ENCODE measurements around the gene FKBP10. TPM values are rescaled to one million over a fixed set of nuclear protein-coding genes. Genes with fewer than 3 reads are reported as not detected.
"Not testable (repeated sequence)": the region's sequence is repeated elsewhere in the genome, so short reads cannot be mapped to it uniquely, and the experiment has no call there.

FKBP10 gene
- total and polyA plus RNA-seq, 2 donors (not counting 3 experiments of a cell fraction or from before 2014, with no cell fraction given): 168 to 377 TPM

DNA sequence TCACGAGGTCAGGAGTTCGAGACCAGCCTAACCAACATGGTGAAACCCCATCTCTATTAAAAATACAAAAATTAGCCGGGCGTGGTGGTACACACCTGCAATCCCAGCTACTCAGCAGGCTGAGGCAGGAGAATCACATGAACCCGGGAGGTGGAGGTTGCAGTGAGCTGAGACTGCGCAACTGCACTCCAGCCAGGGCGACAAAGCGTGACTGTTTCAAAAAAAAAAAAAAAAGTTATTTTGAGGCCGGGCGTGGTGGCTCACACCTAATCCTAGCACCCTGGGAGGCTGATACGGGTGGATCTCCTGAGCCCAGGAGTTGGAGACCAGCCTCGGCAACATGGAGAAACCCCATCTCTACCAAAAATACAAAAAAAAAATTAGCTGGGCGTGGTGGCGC is 38.6 kb downstream of the FKBP10 start:
- H2AFZ ChIP-seq (ENCODE audit: low read depth, low read length); H3K79me2 ChIP-seq (ENCODE audit: control insufficient read depth, insufficient read depth, low read length); H3K4me1 ChIP-seq (ENCODE audit: control insufficient read depth, extremely low read depth, insufficient read depth, low read length); dilution Hi-C loops (cut with MboI; ENCODE audit: extremely low pct_ligation_motif_present, low sequenced_read_pairs); BruUV-seq (replicated peaks); H3K9me1 ChIP-seq (replicated peaks; ENCODE audit: control insufficient read depth, extremely low read depth, insufficient read depth, low read length); H3K9ac ChIP-seq (replicated peaks; ENCODE audit: extremely low read depth, insufficient read depth, low read length); H4K20me1 ChIP-seq (replicated peaks; ENCODE audit: control insufficient read depth, extremely low read depth, insufficient read depth, low read length); H3K36me3 ChIP-seq (ENCODE audit: control insufficient read depth in 2 of 2, extremely low read depth in 1 of 2, insufficient read depth in 2 of 2, low read length in 2 of 2); H3K4me3 ChIP-seq (replicated peaks in 1 of 3; ENCODE audit: insufficient read depth in 1 of 3, low read depth in 1 of 3, low read length in 3 of 3); H3K4me2 ChIP-seq (ENCODE audit: insufficient read depth, low read length); POLR2A ChIA-PET; H3K9me3 ChIP-seq (replicated peaks; ENCODE audit: control insufficient read depth, insufficient read depth, low read length); H3K27me3 ChIP-seq (ENCODE audit: control insufficient read depth in 2 of 2, insufficient read depth in 2 of 2, low read length in 2 of 2); intact Hi-C loops (cut with micrococcal nuclease); FAIRE-seq; H3K27ac ChIP-seq (ENCODE audit: insufficient read depth, low read depth, low read length); DNase-seq (ENCODE audit: low read depth, low spot score): not testable (repeated sequence)
- CTCF ChIA-PET: interaction anchor here (0.9 to 1.1 kb wide), 2 partner anchors 9 to 11 kb away, joined by 3 read pairs; no protein-coding TSS in a partner anchor

DNA sequence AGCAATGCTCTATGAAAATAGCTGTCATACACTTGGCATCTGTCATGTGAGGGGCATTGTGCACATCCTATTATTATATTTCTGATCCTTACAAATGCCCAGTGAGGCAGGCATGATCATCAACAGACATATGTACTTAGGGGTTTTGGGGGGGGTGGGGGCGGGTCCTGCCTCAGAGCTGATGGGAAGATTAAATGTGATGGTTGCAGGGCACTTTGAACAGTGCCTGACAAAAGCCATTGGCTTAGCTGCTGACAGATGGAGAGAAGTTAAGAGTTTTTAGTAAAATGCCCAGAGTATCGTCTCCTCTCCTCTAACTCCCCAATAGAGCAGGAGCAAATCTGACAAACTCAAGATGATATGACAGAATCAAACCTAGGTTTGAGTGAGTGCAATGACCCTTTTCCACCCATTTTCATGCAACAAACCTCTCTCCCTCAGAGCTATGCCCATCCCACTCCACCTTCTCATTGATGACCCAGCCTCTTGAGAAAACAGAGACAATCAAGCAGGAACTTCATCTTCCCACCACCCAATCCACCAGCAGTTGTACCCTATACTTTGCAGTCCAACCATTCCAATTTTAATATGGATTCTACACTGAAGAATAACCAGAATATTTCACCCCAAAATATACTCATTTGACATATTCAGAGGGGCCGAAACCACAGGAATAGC is 47.6 kb downstream of the FKBP10 start:
- Histone ChIP-seq H3K27ac (ENCODE audit: insufficient read depth, low read depth, low read length) (no peak overlapping the region), H3K27me3 (ENCODE audit: control insufficient read depth in 2 of 2, insufficient read depth in 2 of 2, low read length in 2 of 2) (no peaks in the 10 kb centered on the region), H4K20me1 (replicated peaks; ENCODE audit: control insufficient read depth, extremely low read depth, insufficient read depth, low read length) (peaks cover 3% of the 10 kb centered on the region), H3K9me3 (replicated peaks; ENCODE audit: control insufficient read depth, insufficient read depth, low read length) (no peaks in the 10 kb centered on the region), H2AFZ (ENCODE audit: low read depth, low read length) (no peak overlapping the region), H3K79me2 (ENCODE audit: control insufficient read depth, insufficient read depth, low read length) (peaks cover 51% of the 10 kb centered on the region), H3K36me3 (ENCODE audit: control insufficient read depth in 2 of 2, extremely low read depth in 1 of 2, insufficient read depth in 2 of 2, low read length in 2 of 2) (no peaks in the 10 kb centered on the region), H3K4me1 (ENCODE audit: control insufficient read depth, extremely low read depth, insufficient read depth, low read length) (peaks cover 11% of the 10 kb centered on the region), H3K9ac (replicated peaks; ENCODE audit: extremely low read depth, insufficient read depth, low read length) (no peak overlapping the region), H3K4me2 (ENCODE audit: insufficient read depth, low read length) (no peak overlapping the region), H3K4me3 (replicated peaks in 1 of 3; ENCODE audit: insufficient read depth in 1 of 3, low read depth in 1 of 3, low read length in 3 of 3) (no peak overlapping the region), H3K9me1 (replicated peaks; ENCODE audit: control insufficient read depth, extremely low read depth, insufficient read depth, low read length) (no peaks in the 10 kb centered on the region)
- DNase-seq (ENCODE audit: low read depth, low spot score) (no peak), FAIRE-seq (no peak)
- dilution Hi-C loops (cut with MboI; ENCODE audit: extremely low pct_ligation_motif_present, low sequenced_read_pairs): no loop called here
- BruUV-seq (replicated peaks): no TSS peak
- POLR2A ChIA-PET: interaction anchor here (0.6 kb wide), 1 partner anchor 264 kb away, joined by 3 read pairs; no protein-coding TSS in a partner anchor
- TF ChIP-seq EZH2 (IDR thresholded peaks at IDR 0.05; ENCODE audit: borderline replicate concordance, low read depth, low read length, severe bottlenecking) (no peak), FOS (IDR thresholded peaks at IDR 0.05; ENCODE audit: borderline replicate concordance, insufficient read depth, low read length) (no peak), MYC (IDR thresholded peaks at IDR 0.05; ENCODE audit: low read depth, low read length) (no peak), GATA2 (IDR thresholded peaks at IDR 0.05; ENCODE audit: insufficient read depth, insufficient read length, low read depth, low read length) (no peak), JUN (IDR thresholded peaks at IDR 0.05; ENCODE audit: borderline replicate concordance, insufficient read depth, insufficient read length, low read depth) (no peak), POLR2AphosphoS5 (IDR thresholded peaks at IDR 0.05; ENCODE audit: insufficient read depth, low read depth, low read length) (no peak)
- TF ChIP-seq, protein P1, sequence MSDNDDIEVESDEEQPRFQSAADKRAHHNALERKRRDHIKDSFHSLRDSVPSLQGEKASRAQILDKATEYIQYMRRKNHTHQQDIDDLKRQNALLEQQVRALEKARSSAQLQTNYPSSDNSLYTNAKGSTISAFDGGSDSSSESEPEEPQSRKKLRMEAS (IDR thresholded peaks at IDR 0.05; ENCODE audit: insufficient read depth, insufficient read length): no peak
- intact Hi-C loops (cut with micrococcal nuclease): no loop called here
- CTCF ChIA-PET: no interaction called here
